Neutrophil (primary cell): ENCODE measurements around the gene RSPH9.

ENCODE experiments used
- H3K27ac ChIP-seq: fragments of 200-600 bp; sonication (generic); 2 replicates; pipeline ENCODE4 v1.5.1; 2016; ENCODE audit warnings: mild to moderate bottlenecking, moderate library complexity
- H3K27me3 ChIP-seq: fragments of 200-600 bp; sonication (generic); 2 replicates; pipeline ENCODE4 v1.6.0; 2016; ENCODE audit warnings: mild to moderate bottlenecking
- H3K36me3 ChIP-seq: fragments of 200-600 bp; sonication (generic); 2 replicates; pipeline ENCODE4 v1.5.1; 2017
- H3K4me1 ChIP-seq, 2 experiments: fragments of 200-600 bp in 1 of 2; sonication (generic) in 1 of 2; 1 replicate in 1 of 2; 2 replicates in 1 of 2; pipeline versions ENCODE4 v1.5.1 to v1.6.1; 2013 to 2016; ENCODE audit warnings: low read depth in 1 of 2, low read length in 1 of 2, mild to moderate bottlenecking in 1 of 2, moderate library complexity in 1 of 2; ENCODE audit not compliant: control insufficient read depth in 1 of 2, insufficient read depth in 1 of 2
- H3K4me3 ChIP-seq, 2 experiments: fragments of 200-600 bp in 1 of 2; sonication (generic) in 1 of 2; 1 replicate in 1 of 2; 2 replicates in 1 of 2; pipeline ENCODE4 v1.5.1; 2013 to 2016; ENCODE audit warnings: low read depth in 1 of 2, low read length in 1 of 2, mild to moderate bottlenecking in 1 of 2, moderate library complexity in 1 of 2
- H3K9me3 ChIP-seq: fragments of 200-600 bp; sonication (generic); 2 replicates; pipeline ENCODE4 v1.5.1; 2016
- CTCF ChIP-seq: fragments of 200-600 bp; sonication (generic); IDR thresholded peaks from 2 replicates; pipeline ENCODE4 v1.5.1; 2016; ENCODE audit warnings: antibody characterized with exemption

RSPH9 gene

GRCh38 chr6:43680308-43681200 lies 35.7 kb downstream of the RSPH9 start:
- H3K27ac ChIP-seq, result no peak overlapping the region
- H3K4me3 ChIP-seq, result no peak overlapping the region
- H3K9me3 ChIP-seq, result no peaks in the 10 kb centered on the region
- no peaks in the 10 kb centered on the region for H3K4me1 ChIP-seq
- TF ChIP-seq CTCF, result no peak
- no peaks in the 10 kb centered on the region for H3K27me3 ChIP-seq
- H3K36me3 ChIP-seq, result peaks cover 62% of the 10 kb centered on the region

GRCh38 chr6:43681303-43681702 lies 36.5 kb downstream of the RSPH9 start:
- no peaks in the 10 kb centered on the region for H3K9me3 ChIP-seq
- no peak for TF ChIP-seq CTCF
- peaks cover 54% of the 10 kb centered on the region for H3K36me3 ChIP-seq
- H3K4me1 ChIP-seq, result no peaks in the 10 kb centered on the region
- no peak overlapping the region for H3K27ac ChIP-seq
- H3K4me3 ChIP-seq, result no peak overlapping the region
- no peaks in the 10 kb centered on the region for H3K27me3 ChIP-seq

GRCh38 chr6:43682724-43683429 lies 38.0 kb downstream of the RSPH9 start:
- Histone ChIP-seq H3K27ac (no peak overlapping the region), H3K9me3 (no peaks in the 10 kb centered on the region), H3K4me3 (no peak overlapping the region), H3K36me3 (peaks cover 39% of the 10 kb centered on the region), H3K27me3 (no peaks in the 10 kb centered on the region), H3K4me1 (peaks cover 10 to 11% of the 10 kb centered on the region in 2 experiments)
- TF ChIP-seq CTCF, result no peak

GRCh38 chr6:43683708-43684455 lies 39.0 kb downstream of the RSPH9 start:
- no peak for TF ChIP-seq CTCF
- Histone ChIP-seq H3K9me3 (no peaks in the 10 kb centered on the region), H3K27ac (no peak overlapping the region), H3K36me3 (peaks cover 29% of the 10 kb centered on the region), H3K4me1 (peaks cover 15 to 16% of the 10 kb centered on the region in 2 experiments), H3K27me3 (peaks cover 8% of the 10 kb centered on the region), H3K4me3 (no peak overlapping the region)

- no peaks in the 10 kb centered on the region for H3K36me3 ChIP-seq
- no peak for TF ChIP-seq CTCF
- H3K4me1 ChIP-seq, result peaks cover 15 to 16% of the 10 kb centered on the region in 2 experiments
- H3K27me3 ChIP-seq, result peaks cover 38% of the 10 kb centered on the region
- H3K9me3 ChIP-seq, result no peaks in the 10 kb centered on the region
- peak overlapping the region; percentile 63 for H3K27ac ChIP-seq
- peak overlapping the region; percentile 75 to 84 for H3K4me3 ChIP-seq
Observed at GRCh38 chr6:43687079-43687436, 42.2 kb downstream of the RSPH9 start.
